Neural progenitor cell (in vitro differentiated cells): ENCODE results near the gene PRDM16.

ENCODE experiments used
- EZH2 ChIP-seq: fragments of 200-600 bp; sonication (generic); IDR thresholded peaks from 2 replicates; pipeline ENCODE4 v1.6.1; 2017; ENCODE audit warnings: antibody characterized with exemption, mild to moderate bottlenecking, moderate library complexity
- TF ChIP-seq, protein P1 (sequence below): fragments of 200-600 bp; sonication (generic); IDR thresholded peaks from 2 replicates; pipeline ENCODE4 v1.5.1; 2017; ENCODE audit warnings: antibody characterized with exemption, mild to moderate bottlenecking

DNA sequence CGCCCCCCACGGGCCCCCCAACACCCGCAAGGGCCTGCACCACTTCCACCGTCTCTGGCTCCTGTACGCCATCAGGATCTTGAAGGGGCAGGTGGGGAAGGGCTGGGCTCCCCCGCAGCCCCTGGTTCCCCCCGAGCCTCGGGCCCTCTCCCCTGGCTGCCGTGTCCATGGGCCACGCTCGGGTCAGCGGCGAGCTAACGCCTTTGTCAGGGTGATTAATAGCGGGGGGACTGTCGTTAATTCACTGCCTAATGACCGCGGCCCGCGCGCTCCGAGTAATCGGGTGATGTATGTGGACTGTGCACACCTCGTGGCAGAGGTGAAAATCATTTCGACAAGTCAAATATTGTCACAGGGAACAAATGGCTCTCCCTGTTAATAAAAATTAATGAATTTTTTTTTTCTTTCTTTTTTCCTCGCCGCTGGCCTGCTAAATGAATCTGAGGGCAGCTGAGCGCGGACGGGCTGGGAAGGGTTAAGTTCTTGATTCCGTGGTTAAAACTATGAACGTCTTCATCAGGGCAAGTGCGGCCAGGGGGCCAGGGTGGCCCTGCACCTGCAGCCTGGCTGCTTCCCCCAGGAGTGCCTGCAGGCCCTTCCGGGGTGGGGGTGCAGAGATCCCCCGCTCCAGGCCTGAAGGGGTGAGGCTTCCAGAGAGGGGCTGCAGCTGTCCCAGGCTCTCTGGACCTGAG, 100.8 kb downstream of the PRDM16 start:
- TF ChIP-seq, protein P1, sequence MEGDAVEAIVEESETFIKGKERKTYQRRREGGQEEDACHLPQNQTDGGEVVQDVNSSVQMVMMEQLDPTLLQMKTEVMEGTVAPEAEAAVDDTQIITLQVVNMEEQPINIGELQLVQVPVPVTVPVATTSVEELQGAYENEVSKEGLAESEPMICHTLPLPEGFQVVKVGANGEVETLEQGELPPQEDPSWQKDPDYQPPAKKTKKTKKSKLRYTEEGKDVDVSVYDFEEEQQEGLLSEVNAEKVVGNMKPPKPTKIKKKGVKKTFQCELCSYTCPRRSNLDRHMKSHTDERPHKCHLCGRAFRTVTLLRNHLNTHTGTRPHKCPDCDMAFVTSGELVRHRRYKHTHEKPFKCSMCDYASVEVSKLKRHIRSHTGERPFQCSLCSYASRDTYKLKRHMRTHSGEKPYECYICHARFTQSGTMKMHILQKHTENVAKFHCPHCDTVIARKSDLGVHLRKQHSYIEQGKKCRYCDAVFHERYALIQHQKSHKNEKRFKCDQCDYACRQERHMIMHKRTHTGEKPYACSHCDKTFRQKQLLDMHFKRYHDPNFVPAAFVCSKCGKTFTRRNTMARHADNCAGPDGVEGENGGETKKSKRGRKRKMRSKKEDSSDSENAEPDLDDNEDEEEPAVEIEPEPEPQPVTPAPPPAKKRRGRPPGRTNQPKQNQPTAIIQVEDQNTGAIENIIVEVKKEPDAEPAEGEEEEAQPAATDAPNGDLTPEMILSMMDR, result no peak
- no peak for TF ChIP-seq EZH2
